Liver (tissue), 9 donors: ENCODE measurements around the gene FOLR1. TPM values are rescaled to one million over a fixed set of nuclear protein-coding genes. Genes with fewer than 3 reads are reported as not detected.

ENCODE experiments used
- DNase-seq: peaks from one replicate; pipeline ENCODE4 v3.0.0-alpha.2; 2017; ENCODE audit warnings: low spot score
- H3K27ac ChIP-seq, 2 donors: one replicate each; pipeline ENCODE4 v1.7.0; 2013; ENCODE audit warnings: inconsistent platforms in 2 of 2, low read length in 2 of 2, control low read depth in 1 of 2, low read depth in 1 of 2, mild to moderate bottlenecking in 1 of 2
- H3K27me3 ChIP-seq, 4 donors: one replicate each; pipeline versions ENCODE4 v1.6.1 to v1.7.0; 2013; ENCODE audit warnings: low read length in 3 of 4, inconsistent platforms in 1 of 4, mild to moderate bottlenecking in 1 of 4, moderate library complexity in 1 of 4; ENCODE audit not compliant: control insufficient read depth in 4 of 4, insufficient read depth in 4 of 4
- H3K36me3 ChIP-seq, 4 donors: one replicate each; pipeline versions ENCODE4 v1.6.1 to v1.7.0; 2013; ENCODE audit warnings: low read length in 3 of 4, mild to moderate bottlenecking in 3 of 4, low read depth in 1 of 4, moderate library complexity in 1 of 4; ENCODE audit not compliant: control insufficient read depth in 4 of 4, insufficient read depth in 3 of 4
- H3K4me1 ChIP-seq, 4 donors: one replicate each; pipeline versions ENCODE4 v1.6.1 to v1.7.0; 2013; ENCODE audit warnings: low read length in 3 of 4, mild to moderate bottlenecking in 3 of 4, moderate library complexity in 1 of 4; ENCODE audit not compliant: control insufficient read depth in 4 of 4, insufficient read depth in 4 of 4
- H3K4me3 ChIP-seq, 3 donors: one replicate each; pipeline versions ENCODE4 v1.6.1 to v1.7.0; 2013; ENCODE audit warnings: low read length in 3 of 3, control low read depth in 1 of 3, low read depth in 1 of 3, mild to moderate bottlenecking in 1 of 3
- H3K9ac ChIP-seq, 2 donors: one replicate each; pipeline ENCODE4 v1.7.0; 2013; ENCODE audit warnings: low read length in 2 of 2, mild to moderate bottlenecking in 2 of 2, moderate library complexity in 2 of 2, control low read depth in 1 of 2, low read depth in 1 of 2
- H3K9me3 ChIP-seq, 4 donors: one replicate each; pipeline versions ENCODE4 v1.6.1 to v1.7.0; 2013; ENCODE audit warnings: low read length in 3 of 4; ENCODE audit not compliant: control insufficient read depth in 4 of 4
- ATF3 ChIP-seq: IDR thresholded peaks from 2 replicates; pipeline ENCODE4 v1.6.1; 2016; ENCODE audit warnings: antibody characterized with exemption
- EGR1 ChIP-seq, 2 donors: IDR thresholded peaks; 2 replicates each; pipeline ENCODE4 v1.6.1; 2016 to 2018; ENCODE audit warnings: antibody characterized with exemption in 2 of 2, low read depth in 2 of 2
- FOXA1 ChIP-seq: IDR thresholded peaks from 2 replicates; pipeline ENCODE4 v1.6.1; 2016; ENCODE audit warnings: antibody characterized with exemption
- FOXA2 ChIP-seq: IDR thresholded peaks from 2 replicates; pipeline ENCODE4 v1.6.1; 2016; ENCODE audit warnings: antibody characterized with exemption
- HNF4A ChIP-seq, 2 donors: conservative IDR thresholded peaks; 2 replicates each; pipeline ENCODE4 v1.6.1; 2016; ENCODE audit warnings: antibody characterized with exemption in 2 of 2, mild to moderate bottlenecking in 2 of 2
- HNF4G ChIP-seq: IDR thresholded peaks from 2 replicates; pipeline ENCODE4 v1.6.1; 2016; ENCODE audit warnings: antibody characterized with exemption
- JUND ChIP-seq, 2 donors: IDR thresholded peaks; 2 replicates each; pipeline ENCODE4 v1.6.1; 2016; ENCODE audit warnings: antibody characterized with exemption in 2 of 2
- MAX ChIP-seq: IDR thresholded peaks from 2 replicates; pipeline ENCODE4 v1.6.1; 2016; ENCODE audit warnings: antibody characterized with exemption
- NR2F2 ChIP-seq: IDR thresholded peaks from 2 replicates; pipeline ENCODE4 v1.6.1; 2016; ENCODE audit warnings: antibody characterized with exemption
- RAD21 ChIP-seq, 2 donors: IDR thresholded peaks; 2 replicates each; pipeline ENCODE4 v1.6.1; 2016; ENCODE audit warnings: antibody characterized with exemption in 2 of 2, mild to moderate bottlenecking in 2 of 2
- RXRA ChIP-seq, 2 donors: IDR thresholded peaks; 2 replicates each; pipeline ENCODE4 v1.6.1; 2017 to 2018; ENCODE audit warnings: antibody characterized with exemption in 2 of 2, mild to moderate bottlenecking in 1 of 2
- SP1 ChIP-seq: IDR thresholded peaks from 2 replicates; pipeline ENCODE4 v1.6.1; 2018; ENCODE audit warnings: antibody characterized with exemption, mild to moderate bottlenecking
- YY1 ChIP-seq: IDR thresholded peaks from 2 replicates; pipeline ENCODE4 v1.6.1; 2016; ENCODE audit warnings: antibody characterized with exemption, mild to moderate bottlenecking
- ZBTB33 ChIP-seq: IDR thresholded peaks from 2 replicates; pipeline ENCODE4 v1.6.1; 2016; ENCODE audit warnings: antibody characterized with exemption
- WGBS: extraction: QIAGEN DNeasy Blood & Tissue Kit; methylation state at CpG from one replicate; pipeline ENCODE4 v1.1.7; 2013; 5-methylcytosine and 5-hydroxymethylcytosine counted together
- polyA plus RNA-seq, 2 donors: library from polyadenylated mRNA; stranded (reverse) in 1 of 2; unstranded in 1 of 2; fragments of 200-250 nt in 1 of 2; fragments of >200 nt in 1 of 2; fragmentation: Nextera tagmentation in 1 of 2; extraction: Ambion mirVana in 1 of 2; gene quantifications; one replicate each; pipeline versions ENCODE4 v1.2.1 to v1.2.3, GENCODE V29; 2013 to 2015
- total RNA-seq, 2 donors: library from RNA; depleted of rRNA; stranded (reverse); fragments of >200 nt; gene quantifications; one replicate each; pipeline ENCODE4 v1.2.3, GENCODE V29; 2014
- donor health status: healthy.
- donor health status: healthy.
- donor health status: healthy.
- donor health status: healthy.
- donor health status: healthy.

The FOLR1 gene
- total and polyA plus RNA-seq, 4 donors, result 0.06 to 0.21 (median 0.09) TPM; not detected in 1

- no peak for DNase-seq
- TF ChIP-seq HNF4G, result no peak
- no peak for TF ChIP-seq RXRA (IDR thresholded peaks at IDR 0.05)
- TF ChIP-seq SP1, result no peak
- no peak for TF ChIP-seq FOXA1
- no peak for TF ChIP-seq FOXA2
- TF ChIP-seq MAX, result no peak
- no peak for TF ChIP-seq NR2F2
- no peak for TF ChIP-seq HNF4A (conservative IDR thresholded peaks at IDR 0.05)
- TF ChIP-seq JUND (IDR thresholded peaks at IDR 0.05), result no peak
- no peak for TF ChIP-seq RAD21 (IDR thresholded peaks at IDR 0.05)
- no peak for TF ChIP-seq YY1
- no peak for TF ChIP-seq ATF3
- no peak for TF ChIP-seq EGR1 (IDR thresholded peaks at IDR 0.05; ENCODE audit: low read depth in 2 of 2)
- no peak for TF ChIP-seq ZBTB33
Observed at GRCh38 chr11:72217841-72218240, 25.9 kb downstream of the FOLR1 start.

GRCh38 chr11:72218251-72218745, 26.4 kb downstream of the FOLR1 start:
- no peak for TF ChIP-seq MAX
- no peaks in the 10 kb centered on the region for H3K27me3 ChIP-seq
- no peaks in the 10 kb centered on the region for H3K36me3 ChIP-seq
- H3K9ac ChIP-seq, result no peak overlapping the region
- H3K4me1 ChIP-seq, result peaks cover 0 to 7% (median 6%) of the 10 kb centered on the region in 4 donors
- no peak for DNase-seq
- no peak overlapping the region for H3K27ac ChIP-seq
- no peaks in the 10 kb centered on the region for H3K9me3 ChIP-seq
- 84% methylated on average over 5 of the region's 5 CpGs for WGBS
- no peak overlapping the region for H3K4me3 ChIP-seq

More at GRCh38 chr11:72217841-72218240, 25.9 kb downstream of the FOLR1 start:
- no peak overlapping the region for H3K4me3 ChIP-seq
- no peak overlapping the region for H3K9ac ChIP-seq
- WGBS, result 33% methylated on average over 2 of the region's 2 CpGs
- no peak overlapping the region for H3K27ac ChIP-seq
- H3K27me3 ChIP-seq, result no peaks in the 10 kb centered on the region
- peaks cover 0 to 6% (median 5%) of the 10 kb centered on the region in 4 donors for H3K4me1 ChIP-seq
- H3K36me3 ChIP-seq, result no peaks in the 10 kb centered on the region
- H3K9me3 ChIP-seq, result no peaks in the 10 kb centered on the region

GRCh38 chr11:72220696-72221363, 28.9 kb downstream of the FOLR1 start:
- Histone ChIP-seq H3K9me3 (no peaks in the 10 kb centered on the region), H3K9ac (no peak overlapping the region), H3K4me3 (no peak overlapping the region), H3K4me1 (peaks cover 1 to 23% (median 11%) of the 10 kb centered on the region in 4 donors), H3K27ac (no peak overlapping the region), H3K27me3 (no peaks in the 10 kb centered on the region), H3K36me3 (no peaks in the 10 kb centered on the region)
- no peak for TF ChIP-seq HNF4A (conservative IDR thresholded peaks at IDR 0.05)
- DNase-seq, result no peak
- 92% methylated on average over 10 of the region's 10 CpGs for WGBS
